HCT116 (cell line): ENCODE data around the gene NLE1. TPM values are rescaled to one million over a fixed set of nuclear protein-coding genes. Genes with fewer than 3 reads are reported as not detected.

Experiments used
- ATAC-seq: fragments of 200-7000 bp; cut with Tn5 transposase; 2 replicates; pipeline ENCODE4 v1.9.1; 2020; ENCODE audit warnings: mild to moderate bottlenecking, moderate library complexity
- BruUV-seq: library from RNA; stranded (reverse); fragments of 400-500 nt; replicated peaks from 2 replicates; lab custom pipeline; 2021; lab: Mats Ljungman, UMichigan
- CTCF ChIA-PET: fragments of 300-600 bp; sonication (Branson Sonifier 250); formaldehyde crosslinking; loops from one replicate; lab custom pipeline; 2021; ENCODE audit warnings: antibody characterized with exemption; lab: Charles Lee
- POLR2A ChIA-PET: fragments of 300-600, 350-600 bp; sonication (Branson Sonifier 250); formaldehyde crosslinking; loops from one replicate; lab custom pipeline; 2021; ENCODE audit warnings: antibody characterized with exemption; lab: Charles Lee
- RAD21 ChIA-PET, 2 experiments: fragments of 300-600 bp; sonication (Branson Sonifier 250); formaldehyde crosslinking; loops; one replicate each; lab custom pipeline; 2023; ENCODE audit warnings: low total read pairs in 2 of 2; ENCODE audit not compliant: uncharacterized antibody in 2 of 2, unreplicated experiment in 2 of 2, low non-redundant PET in 1 of 2; lab: Charles Lee
- DNase-seq: peaks from one replicate; pipeline ENCODE4 v3.0.0-alpha.2; 2010; ENCODE audit warnings: low read depth, low spot score
- H2AFZ ChIP-seq: fragments of 200-600 bp; shearing (Covaris generic), sonication (generic); 2 replicates; pipeline ENCODE4 v1.6.1; 2017; ENCODE audit warnings: low read depth, mixed run types, mixed read lengths, antibody characterized with exemption, low read length; ENCODE audit not compliant: poor library complexity, severe bottlenecking
- H3K27ac ChIP-seq: 2 replicates; pipeline ENCODE4 v1.5.1; 2012; ENCODE audit warnings: low read depth, low read length
- H3K27me3 ChIP-seq: fragments of 200-600 bp; sonication (generic); 2 replicates; pipeline ENCODE4 v1.6.1; 2016; ENCODE audit warnings: mixed run types, low read length, mixed read lengths; ENCODE audit not compliant: insufficient read depth
- H3K36me3 ChIP-seq, 2 experiments: fragments of 200-500 bp in 1 of 2; fragments of 200-600 bp in 1 of 2; sonication (Bioruptor generic) in 1 of 2; sonication (generic) in 1 of 2; 2 replicates each; pipeline versions ENCODE4 v1.5.1 to v1.6.1; 2014 to 2016; ENCODE audit warnings: low read length in 2 of 2, inconsistent platforms in 1 of 2, mixed read lengths in 1 of 2, mixed run types in 1 of 2; ENCODE audit not compliant: insufficient read depth in 2 of 2, control insufficient read depth in 1 of 2
- H3K4me1 ChIP-seq, 2 experiments: fragments of 200-600 bp in 1 of 2; sonication (generic) in 1 of 2; 2 replicates each; pipeline versions ENCODE4 v1.5.1 to v1.6.1; 2012 to 2017; ENCODE audit warnings: low read length in 2 of 2, inconsistent platforms in 1 of 2, mild to moderate bottlenecking in 1 of 2, mixed read lengths in 1 of 2, mixed run types in 1 of 2, moderate library complexity in 1 of 2; ENCODE audit not compliant: insufficient read depth in 2 of 2, control insufficient read depth in 1 of 2
- H3K4me2 ChIP-seq: fragments of 200-600 bp; sonication (generic); 2 replicates; pipeline ENCODE4 v1.6.1; 2017; ENCODE audit warnings: mixed run types, low read length, mixed read lengths
- H3K4me3 ChIP-seq, 2 experiments: fragments of 200-600 bp in 1 of 2; sonication (generic) in 1 of 2; replicated peaks in 1 of 2; 2 replicates each; pipeline ENCODE4 v1.5.1; 2011 to 2016; ENCODE audit warnings: low read length in 2 of 2, control low read depth in 1 of 2, low read depth in 1 of 2, mild to moderate bottlenecking in 1 of 2, mixed read lengths in 1 of 2, mixed run types in 1 of 2
- H3K79me2 ChIP-seq: fragments of 200-600 bp; sonication (generic); 2 replicates; pipeline ENCODE4 v1.6.1; 2017; ENCODE audit warnings: mild to moderate bottlenecking, mixed run types, low read length, moderate library complexity, mixed read lengths; ENCODE audit not compliant: insufficient read depth
- H3K9ac ChIP-seq: fragments of 200-600 bp; sonication (generic); 2 replicates; pipeline ENCODE4 v1.6.1; 2016; ENCODE audit warnings: low read length, mixed read lengths
- H3K9me2 ChIP-seq: fragments of 200-600 bp; sonication (generic), shearing (Covaris generic); 2 replicates; pipeline ENCODE4 v1.6.1; 2017; ENCODE audit warnings: mixed run types, mild to moderate bottlenecking, moderate library complexity; ENCODE audit not compliant: insufficient read depth
- H3K9me3 ChIP-seq, 2 experiments: fragments of 200-500 bp in 1 of 2; fragments of 200-600 bp in 1 of 2; sonication (Bioruptor generic) in 1 of 2; sonication (generic) in 1 of 2; 2 replicates each; pipeline ENCODE4 v1.6.1; 2014 to 2017; ENCODE audit warnings: low read length in 2 of 2, mixed read lengths in 2 of 2, inconsistent platforms in 1 of 2, low read depth in 1 of 2, mild to moderate bottlenecking in 1 of 2, mixed run types in 1 of 2, moderate library complexity in 1 of 2; ENCODE audit not compliant: control insufficient read depth in 1 of 2, insufficient read depth in 1 of 2
- H4K20me1 ChIP-seq: fragments of 200-600 bp; sonication (generic), shearing (Covaris generic); 2 replicates; pipeline ENCODE4 v1.6.1; 2017; ENCODE audit warnings: mixed run types, mild to moderate bottlenecking, moderate library complexity; ENCODE audit not compliant: insufficient read depth
- ATF3 ChIP-seq: IDR thresholded peaks from 2 replicates; pipeline ENCODE4 v1.6.1; 2012
- CBX3 ChIP-seq: IDR thresholded peaks from 2 replicates; pipeline ENCODE4 v1.6.1; 2012; ENCODE audit warnings: low read depth
- ELF1 ChIP-seq: IDR thresholded peaks from 2 replicates; pipeline ENCODE4 v1.6.1; 2012; ENCODE audit warnings: low read depth, borderline replicate concordance
- EZH2 ChIP-seq: fragments of 200-600 bp; sonication (generic); IDR thresholded peaks from 2 replicates; pipeline ENCODE4 v1.6.1; 2017; ENCODE audit warnings: antibody characterized with exemption, mixed run types
- EZH2phosphoT487 ChIP-seq: fragments of 200-600 bp; IDR thresholded peaks from 2 replicates; pipeline ENCODE4 v1.6.1; 2018; ENCODE audit warnings: antibody characterized with exemption, borderline replicate concordance
- JUND ChIP-seq: IDR thresholded peaks from 2 replicates; pipeline ENCODE4 v1.6.1; 2012
- POLR2A ChIP-seq: IDR thresholded peaks from 2 replicates; pipeline ENCODE4 v1.7.0; 2011; ENCODE audit warnings: borderline replicate concordance; ENCODE audit not compliant: insufficient read depth, insufficient read length; ENCODE audit errors: extremely low read depth
- REST ChIP-seq: IDR thresholded peaks from 2 replicates; pipeline ENCODE4 v1.6.1; 2012; ENCODE audit warnings: low read depth
- SIN3A ChIP-seq: IDR thresholded peaks from 2 replicates; pipeline ENCODE4 v1.6.1; 2012; ENCODE audit warnings: low read depth
- SP1 ChIP-seq: IDR thresholded peaks from 2 replicates; pipeline ENCODE4 v1.6.1; 2012; ENCODE audit warnings: low read depth
- SRF ChIP-seq: IDR thresholded peaks from 2 replicates; pipeline ENCODE4 v1.6.1; 2012; ENCODE audit warnings: low read depth
- YY1 ChIP-seq: IDR thresholded peaks from 2 replicates; pipeline ENCODE4 v1.6.1; 2011; ENCODE audit warnings: low read length, low read depth, moderate library complexity, mild to moderate bottlenecking; ENCODE audit not compliant: insufficient replicate concordance; ENCODE audit errors: extremely low read depth
- ZBTB33 ChIP-seq: IDR thresholded peaks from 2 replicates; pipeline ENCODE4 v1.6.1; 2011; ENCODE audit warnings: mild to moderate bottlenecking, low read length, moderate library complexity; ENCODE audit not compliant: insufficient replicate concordance; ENCODE audit errors: extremely low read depth
- ZFX ChIP-seq: fragments of 450-650 bp; IDR thresholded peaks from 2 replicates; pipeline ENCODE4 v1.6.1; 2017
- ZNF274 ChIP-seq: fragments of 200-500 bp; sonication (Bioruptor generic); IDR thresholded peaks from 2 replicates; pipeline ENCODE4 v1.6.1; 2014; ENCODE audit warnings: mild to moderate bottlenecking, low read depth, low read length, inconsistent platforms
- intact Hi-C: fragments of 100-400 bp; cut with micrococcal nuclease; formaldehyde crosslinking; loops from 2 replicates; pipeline ENCODE4 v1.10.0; 2022
- total RNA-seq: library from RNA; stranded (reverse); gene quantifications from one replicate; pipeline ENCODE4 v1.2.1, GENCODE V29; 2021; ENCODE audit not compliant: unreplicated experiment

The NLE1 gene
- total RNA-seq, 1 experiment from 2014 or later, result 55.5 TPM

- no TSS peak for BruUV-seq
- DNase-seq, result no peak
- intact Hi-C loops, result no loop called here
These were observed 47.2 kb upstream of the NLE1 start for GRCh38 chr17:35189291-35189690.

More at GRCh38 chr17:35189291-35189690, 47.2 kb upstream of the NLE1 start:
- Histone ChIP-seq H3K79me2 (no peaks in the 10 kb centered on the region), H4K20me1 (no peaks in the 10 kb centered on the region), H3K36me3 (no peaks in the 10 kb centered on the region), H3K27me3 (peaks cover 31% of the 10 kb centered on the region), H2AFZ (no peak overlapping the region), H3K9me2 (no peaks in the 10 kb centered on the region), H3K9ac (no peak overlapping the region), H3K4me1 (no peaks in the 10 kb centered on the region)
- no peak for ATAC-seq
- TF ChIP-seq ELF1, result no peak
- TF ChIP-seq YY1, result no peak
- no peak for TF ChIP-seq SRF
- no peak for TF ChIP-seq ZNF274
- TF ChIP-seq ZBTB33, result no peak
- no peak for TF ChIP-seq ATF3
- TF ChIP-seq SIN3A, result no peak
- TF ChIP-seq POLR2A, result no peak
- no peak for TF ChIP-seq EZH2
- TF ChIP-seq CBX3, result no peak
- TF ChIP-seq SP1, result no peak
- no peak for TF ChIP-seq JUND
- TF ChIP-seq REST, result no peak
- no peak for TF ChIP-seq EZH2phosphoT487
- TF ChIP-seq ZFX, result no peak
- TF ChIP-seq, all 23 proteins: peak for 0
- POLR2A ChIA-PET, result no interaction called here
- RAD21 ChIA-PET, result no interaction called here
- no peak overlapping the region for H3K4me3 ChIP-seq
- H3K27ac ChIP-seq, result no peak overlapping the region
- H3K4me2 ChIP-seq, result no peak overlapping the region
- no peaks in the 10 kb centered on the region for H3K9me3 ChIP-seq
- CTCF ChIA-PET, result no interaction called here
